ENCODE results near the gene RALY.

GRCh38 chr20:33963751-33964150 is 30.0 kb upstream of the RALY start:
- TF ChIP-seq POLR2A (IDR thresholded peaks at IDR 0.05) (no peak), CTCF (IDR thresholded peaks at IDR 0.05) (no peak)

All from Peyer's patch (tissue), 4 donors.